Panc1 (cell line): Measurements from ENCODE around the gene PHKA1. TPM values are rescaled to one million over a fixed set of nuclear protein-coding genes. Genes with fewer than 3 reads are reported as not detected.
"Not testable (repeated sequence)": the region's sequence is repeated elsewhere in the genome, so short reads cannot be mapped to it uniquely, and the experiment has no call there.

ENCODE experiments used
- ATAC-seq: fragments of 200-7000 bp; cut with Tn5 transposase; 2 replicates; pipeline ENCODE4 v1.9.1; 2020; ENCODE audit warnings: mild to moderate bottlenecking, moderate library complexity
- BruUV-seq: library from RNA; stranded (reverse); fragments of 400-500 nt; replicated peaks from 2 replicates; lab custom pipeline; 2021; lab: Mats Ljungman, UMichigan
- CTCF ChIA-PET: fragments of 300-600 bp; sonication (Branson Sonifier 250); formaldehyde crosslinking; loops from one replicate; lab custom pipeline; 2022; ENCODE audit warnings: antibody characterized with exemption; lab: Charles Lee
- POLR2A ChIA-PET: fragments of 300-600 bp; sonication (Branson Sonifier 250); formaldehyde crosslinking; loops from one replicate; lab custom pipeline; 2022; ENCODE audit warnings: antibody characterized with exemption; lab: Charles Lee
- DNase-seq: peaks from one replicate; pipeline ENCODE4 v3.0.0-alpha.2; 2010; ENCODE audit warnings: low read depth, low spot score
- H3K27ac ChIP-seq: 2 replicates; pipeline ENCODE4 v1.5.1; 2011; ENCODE audit warnings: mild to moderate bottlenecking, low read length, inconsistent platforms
- H3K27me3 ChIP-seq: fragments of 200-500 bp; sonication (Bioruptor generic); 2 replicates; pipeline ENCODE4 v1.6.0; 2014; ENCODE audit warnings: low read length, inconsistent platforms; ENCODE audit not compliant: control insufficient read depth, insufficient read depth
- H3K36me3 ChIP-seq: fragments of 200-500 bp; sonication (Bioruptor generic); 2 replicates; pipeline ENCODE4 v1.5.1; 2014; ENCODE audit warnings: inconsistent platforms, mild to moderate bottlenecking, low read length, moderate library complexity; ENCODE audit not compliant: control insufficient read depth, insufficient read depth
- H3K4me1 ChIP-seq: 2 replicates; pipeline ENCODE4 v1.5.1; 2011; ENCODE audit warnings: inconsistent platforms, mild to moderate bottlenecking, low read length, moderate library complexity; ENCODE audit not compliant: control insufficient read depth, insufficient read depth
- H3K4me3 ChIP-seq, 2 experiments: 2 replicates each; pipeline ENCODE4 v1.5.1; 2011 to 2012; ENCODE audit warnings: low read depth in 2 of 2, low read length in 2 of 2, mild to moderate bottlenecking in 2 of 2, inconsistent platforms in 1 of 2, moderate library complexity in 1 of 2
- H3K9me3 ChIP-seq: fragments of 200-500 bp; sonication (Bioruptor generic); 2 replicates; pipeline ENCODE4 v1.5.1; 2014; ENCODE audit warnings: low read depth, mild to moderate bottlenecking, inconsistent platforms, low read length, moderate library complexity; ENCODE audit not compliant: control insufficient read depth, insufficient read depth
- POLR2AphosphoS5 ChIP-seq: IDR thresholded peaks from 2 replicates; pipeline ENCODE4 v1.6.1; 2012; ENCODE audit warnings: mild to moderate bottlenecking, low read depth, low read length, moderate library complexity
- SIN3A ChIP-seq: IDR thresholded peaks from 2 replicates; pipeline ENCODE4 v1.6.1; 2012; ENCODE audit warnings: low read depth, mild to moderate bottlenecking, low read length, moderate library complexity, borderline replicate concordance; ENCODE audit not compliant: insufficient read depth
- TCF7L2 ChIP-seq: IDR thresholded peaks from 2 replicates; pipeline ENCODE4 v1.6.1; 2011; ENCODE audit warnings: mild to moderate bottlenecking, low read depth, low read length, inconsistent platforms
- in situ Hi-C: cut with HindIII; loops from 2 replicates; pipeline ENCODE4 v1.10.0; 2016; ENCODE audit warnings: low sequenced_read_pairs, low pct_unique_long_range_greater_than_20kb
- intact Hi-C: fragments of 100-400 bp; cut with micrococcal nuclease; formaldehyde crosslinking; loops from one replicate; pipeline ENCODE4 v1.10.0; 2022; ENCODE audit not compliant: unreplicated experiment
- total RNA-seq: library from RNA; stranded (reverse); gene quantifications from one replicate; pipeline ENCODE4 v1.2.1, GENCODE V29; 2021; ENCODE audit not compliant: unreplicated experiment
- TF ChIP-seq, protein P1 (sequence below): fragments of 450-650 bp; IDR thresholded peaks from 2 replicates; pipeline ENCODE4 v1.5.1; 2017; ENCODE audit warnings: mild to moderate bottlenecking
- TF ChIP-seq, protein P2 (sequence below), 2 experiments: IDR thresholded peaks; 2 replicates each; pipeline ENCODE4 v1.6.1; 2011 to 2012; ENCODE audit warnings: low read depth in 2 of 2, control low read depth in 1 of 2, low read length in 1 of 2, mild to moderate bottlenecking in 1 of 2, moderate library complexity in 1 of 2; ENCODE audit not compliant: insufficient read depth in 1 of 2

The PHKA1 gene
- total RNA-seq, 1 experiment from 2014 or later, result 28.6 TPM

DNA sequence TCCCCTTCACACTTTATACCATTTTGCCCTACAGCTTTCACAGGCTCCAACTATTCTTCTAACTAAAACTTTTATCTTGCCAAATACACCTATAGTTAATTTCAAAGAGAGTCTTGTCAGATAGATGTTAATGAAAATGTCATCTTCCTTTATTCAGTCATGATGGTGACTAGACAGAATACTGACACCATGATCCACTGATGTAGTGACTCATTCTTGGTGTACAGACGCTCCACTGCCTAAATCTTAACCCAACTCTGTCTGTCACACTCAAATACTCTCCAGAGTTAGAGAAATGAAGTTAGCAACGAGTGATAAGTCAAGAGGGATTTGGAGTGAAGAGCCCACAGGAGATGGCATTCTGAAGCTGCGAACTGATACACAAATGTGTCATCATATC is 109.4 kb downstream of the PHKA1 start:
- ChIA-PET CTCF (no interaction called here), POLR2A (interaction anchor here (0.6 kb wide), 1 partner anchor 93 kb away, joined by 5 read pairs; no protein-coding TSS in a partner anchor)
- no peaks in the 10 kb centered on the region; the same call in 1 of the 2 replicates for H3K36me3 ChIP-seq
- DNase-seq, result no peak
- intact Hi-C loops (no loop called here), in situ Hi-C loops (no loop called here)
- no peak for ATAC-seq
- no peak overlapping the region for H3K27ac ChIP-seq
- no TSS peak for BruUV-seq
- no peaks in the 10 kb centered on the region for H3K9me3 ChIP-seq
- no peak overlapping the region for H3K4me3 ChIP-seq
- no peaks in the 10 kb centered on the region for H3K27me3 ChIP-seq
- no peak for TF ChIP-seq POLR2AphosphoS5
- TF ChIP-seq, protein P1, sequence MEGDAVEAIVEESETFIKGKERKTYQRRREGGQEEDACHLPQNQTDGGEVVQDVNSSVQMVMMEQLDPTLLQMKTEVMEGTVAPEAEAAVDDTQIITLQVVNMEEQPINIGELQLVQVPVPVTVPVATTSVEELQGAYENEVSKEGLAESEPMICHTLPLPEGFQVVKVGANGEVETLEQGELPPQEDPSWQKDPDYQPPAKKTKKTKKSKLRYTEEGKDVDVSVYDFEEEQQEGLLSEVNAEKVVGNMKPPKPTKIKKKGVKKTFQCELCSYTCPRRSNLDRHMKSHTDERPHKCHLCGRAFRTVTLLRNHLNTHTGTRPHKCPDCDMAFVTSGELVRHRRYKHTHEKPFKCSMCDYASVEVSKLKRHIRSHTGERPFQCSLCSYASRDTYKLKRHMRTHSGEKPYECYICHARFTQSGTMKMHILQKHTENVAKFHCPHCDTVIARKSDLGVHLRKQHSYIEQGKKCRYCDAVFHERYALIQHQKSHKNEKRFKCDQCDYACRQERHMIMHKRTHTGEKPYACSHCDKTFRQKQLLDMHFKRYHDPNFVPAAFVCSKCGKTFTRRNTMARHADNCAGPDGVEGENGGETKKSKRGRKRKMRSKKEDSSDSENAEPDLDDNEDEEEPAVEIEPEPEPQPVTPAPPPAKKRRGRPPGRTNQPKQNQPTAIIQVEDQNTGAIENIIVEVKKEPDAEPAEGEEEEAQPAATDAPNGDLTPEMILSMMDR, result no peak
- no peak for TF ChIP-seq TCF7L2
- TF ChIP-seq, protein P2, sequence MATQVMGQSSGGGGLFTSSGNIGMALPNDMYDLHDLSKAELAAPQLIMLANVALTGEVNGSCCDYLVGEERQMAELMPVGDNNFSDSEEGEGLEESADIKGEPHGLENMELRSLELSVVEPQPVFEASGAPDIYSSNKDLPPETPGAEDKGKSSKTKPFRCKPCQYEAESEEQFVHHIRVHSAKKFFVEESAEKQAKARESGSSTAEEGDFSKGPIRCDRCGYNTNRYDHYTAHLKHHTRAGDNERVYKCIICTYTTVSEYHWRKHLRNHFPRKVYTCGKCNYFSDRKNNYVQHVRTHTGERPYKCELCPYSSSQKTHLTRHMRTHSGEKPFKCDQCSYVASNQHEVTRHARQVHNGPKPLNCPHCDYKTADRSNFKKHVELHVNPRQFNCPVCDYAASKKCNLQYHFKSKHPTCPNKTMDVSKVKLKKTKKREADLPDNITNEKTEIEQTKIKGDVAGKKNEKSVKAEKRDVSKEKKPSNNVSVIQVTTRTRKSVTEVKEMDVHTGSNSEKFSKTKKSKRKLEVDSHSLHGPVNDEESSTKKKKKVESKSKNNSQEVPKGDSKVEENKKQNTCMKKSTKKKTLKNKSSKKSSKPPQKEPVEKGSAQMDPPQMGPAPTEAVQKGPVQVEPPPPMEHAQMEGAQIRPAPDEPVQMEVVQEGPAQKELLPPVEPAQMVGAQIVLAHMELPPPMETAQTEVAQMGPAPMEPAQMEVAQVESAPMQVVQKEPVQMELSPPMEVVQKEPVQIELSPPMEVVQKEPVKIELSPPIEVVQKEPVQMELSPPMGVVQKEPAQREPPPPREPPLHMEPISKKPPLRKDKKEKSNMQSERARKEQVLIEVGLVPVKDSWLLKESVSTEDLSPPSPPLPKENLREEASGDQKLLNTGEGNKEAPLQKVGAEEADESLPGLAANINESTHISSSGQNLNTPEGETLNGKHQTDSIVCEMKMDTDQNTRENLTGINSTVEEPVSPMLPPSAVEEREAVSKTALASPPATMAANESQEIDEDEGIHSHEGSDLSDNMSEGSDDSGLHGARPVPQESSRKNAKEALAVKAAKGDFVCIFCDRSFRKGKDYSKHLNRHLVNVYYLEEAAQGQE (IDR thresholded peaks at IDR 0.05; ENCODE audit: insufficient read depth in 1 of 2, low read depth in 2 of 2, low read length in 1 of 2), result no peak
- no peak for TF ChIP-seq SIN3A
- H3K4me1 ChIP-seq, result no peaks in the 10 kb centered on the region

DNA sequence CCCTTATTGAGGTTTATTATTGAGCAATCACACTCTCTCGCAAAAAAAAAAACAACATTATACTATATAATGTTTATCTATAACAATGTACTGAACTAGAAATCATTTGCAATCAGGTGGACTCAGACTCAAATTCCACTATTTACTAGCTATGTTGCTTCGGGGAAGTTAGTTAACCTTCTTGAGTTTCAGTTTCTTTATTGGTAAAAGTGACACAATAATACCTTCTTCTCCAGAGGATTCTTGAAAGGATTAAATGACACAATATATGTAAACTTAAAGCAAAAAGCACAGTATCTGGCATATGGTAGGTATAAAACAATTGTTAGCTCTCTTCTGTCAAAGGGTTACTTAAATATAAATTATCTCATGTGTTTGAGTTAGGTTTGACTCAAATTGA is 110.0 kb downstream of the PHKA1 start:
- Histone ChIP-seq H3K9me3 (no peaks in the 10 kb centered on the region), H3K36me3 (no peaks in the 10 kb centered on the region; the same call in 1 of the 2 replicates), H3K27ac (no peak overlapping the region), H3K27me3 (no peaks in the 10 kb centered on the region), H3K4me1 (no peaks in the 10 kb centered on the region), H3K4me3 (no peak overlapping the region)
- no peak for TF ChIP-seq SIN3A
- no peak for TF ChIP-seq TCF7L2
- no peak for ATAC-seq
- in situ Hi-C loops, result no loop called here
- POLR2A ChIA-PET, result interaction anchor here (0.6 kb wide), 1 partner anchor 94 kb away, joined by 5 read pairs; no protein-coding TSS in a partner anchor
- CTCF ChIA-PET, result no interaction called here
- no peak for DNase-seq
- no TSS peak for BruUV-seq
- intact Hi-C loops, result no loop called here

DNA sequence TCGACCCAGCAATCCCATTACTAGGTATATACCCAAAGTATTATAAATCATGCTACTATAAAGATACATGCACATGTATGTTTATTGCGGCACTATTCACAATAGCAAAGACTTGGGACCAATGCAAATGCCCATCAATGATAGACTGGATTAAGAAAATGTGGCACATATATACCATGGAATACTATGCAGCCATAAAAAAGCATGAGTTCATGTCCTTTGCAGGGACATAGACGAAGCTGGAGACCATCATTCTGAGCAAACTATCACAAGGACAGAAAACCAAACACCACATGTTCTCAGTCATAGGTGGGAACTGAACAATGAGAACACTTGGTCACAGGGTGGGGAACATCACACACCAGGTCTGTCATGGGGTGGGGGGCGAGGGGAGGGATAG is 123.1 kb downstream of the PHKA1 start:
- BruUV-seq, result not testable (repeated sequence)

More for the DNA sequence above, 123.1 kb downstream of the PHKA1 start:
- H3K4me3 ChIP-seq, H3K27ac ChIP-seq, H3K27me3 ChIP-seq, in situ Hi-C loops, ATAC-seq, H3K9me3 ChIP-seq, intact Hi-C loops, DNase-seq, H3K4me1 ChIP-seq, H3K36me3 ChIP-seq, POLR2A ChIA-PET: not testable (repeated sequence)
- CTCF ChIA-PET, result interaction anchor here (0.7 kb wide), 1 partner anchor 51 kb away, joined by 8 read pairs; no protein-coding TSS in a partner anchor
